Trophoblast cell (in vitro differentiated cells and primary cell): Measurements from ENCODE around the gene PLA2G2A.
"Not testable (repeated sequence)": the region's sequence is repeated elsewhere in the genome, so short reads cannot be mapped to it uniquely, and the experiment has no call there.

Experiments used
- DNase-seq, 2 donors: peaks; one replicate each; pipeline ENCODE4 v3.0.0-alpha.2; 2016
- H2AFZ ChIP-seq: 2 replicates; pipeline ENCODE4 v1.6.1; 2013; ENCODE audit warnings: low read length, moderate library complexity, mild to moderate bottlenecking; ENCODE audit not compliant: insufficient read depth, poor library complexity
- H2AK5ac ChIP-seq: 2 replicates; pipeline ENCODE4 v1.6.1; 2013; ENCODE audit warnings: mild to moderate bottlenecking, low read length
- H2BK120ac ChIP-seq: 2 replicates; pipeline ENCODE4 v1.6.1; 2013; ENCODE audit warnings: low read length, mild to moderate bottlenecking, moderate library complexity; ENCODE audit not compliant: insufficient read depth, poor library complexity
- H2BK12ac ChIP-seq: 2 replicates; pipeline ENCODE4 v1.6.1; 2013; ENCODE audit warnings: mild to moderate bottlenecking, low read length, moderate library complexity
- H2BK5ac ChIP-seq: 2 replicates; pipeline ENCODE4 v1.6.1; 2013; ENCODE audit warnings: low read length, low read depth, moderate library complexity, mild to moderate bottlenecking; ENCODE audit not compliant: poor library complexity
- H3K14ac ChIP-seq: 2 replicates; pipeline ENCODE4 v1.6.1; 2013; ENCODE audit warnings: mild to moderate bottlenecking, low read length
- H3K18ac ChIP-seq: 2 replicates; pipeline ENCODE4 v1.6.1; 2013; ENCODE audit warnings: mild to moderate bottlenecking, low read length
- H3K23ac ChIP-seq: 2 replicates; pipeline ENCODE4 v1.6.1; 2013; ENCODE audit warnings: low read length
- H3K27ac ChIP-seq: 2 replicates; pipeline ENCODE4 v1.5.1; 2013; ENCODE audit warnings: low read depth, mild to moderate bottlenecking, inconsistent platforms, low read length, moderate library complexity
- H3K27me3 ChIP-seq: 2 replicates; pipeline ENCODE4 v1.6.1; 2013; ENCODE audit warnings: inconsistent platforms, mild to moderate bottlenecking, low read length, moderate library complexity; ENCODE audit not compliant: insufficient read depth
- H3K36me3 ChIP-seq, 2 experiments: 1 replicate in 1 of 2; 2 replicates in 1 of 2; pipeline ENCODE4 v1.6.1; 2013; ENCODE audit warnings: low read length in 2 of 2, mild to moderate bottlenecking in 2 of 2, moderate library complexity in 1 of 2; ENCODE audit not compliant: insufficient read depth in 2 of 2, control insufficient read depth in 1 of 2
- H3K4ac ChIP-seq: 2 replicates; pipeline ENCODE4 v1.6.1; 2013; ENCODE audit warnings: low read depth, mild to moderate bottlenecking, low read length, moderate library complexity
- H3K4me1 ChIP-seq, 2 experiments: 1 replicate in 1 of 2; 2 replicates in 1 of 2; pipeline ENCODE4 v1.6.1; 2013; ENCODE audit warnings: low read length in 2 of 2, mild to moderate bottlenecking in 2 of 2, moderate library complexity in 1 of 2; ENCODE audit not compliant: insufficient read depth in 2 of 2, control insufficient read depth in 1 of 2
- H3K4me2 ChIP-seq: 2 replicates; pipeline ENCODE4 v1.6.1; 2013; ENCODE audit warnings: inconsistent platforms, mild to moderate bottlenecking, low read length, moderate library complexity
- H3K4me3 ChIP-seq: 2 replicates; pipeline ENCODE4 v1.5.1; 2013; ENCODE audit warnings: mild to moderate bottlenecking, low read depth, low read length, inconsistent platforms
- H3K79me1 ChIP-seq: one replicate; pipeline ENCODE4 v1.6.1; 2013; ENCODE audit warnings: low read length
- H3K79me2 ChIP-seq: 2 replicates; pipeline ENCODE4 v1.6.1; 2013; ENCODE audit warnings: low read length, mild to moderate bottlenecking; ENCODE audit not compliant: control insufficient read depth, insufficient read depth, poor library complexity
- H3K9ac ChIP-seq: 2 replicates; pipeline ENCODE4 v1.6.1; 2013; ENCODE audit warnings: mild to moderate bottlenecking, low read length
- H3K9me3 ChIP-seq: 2 replicates; pipeline ENCODE4 v1.6.1; 2013; ENCODE audit warnings: low read depth, mild to moderate bottlenecking, control low read depth, inconsistent platforms, low read length; ENCODE audit not compliant: insufficient read depth
- H4K12ac ChIP-seq: 2 replicates; pipeline ENCODE4 v1.6.1; 2013; ENCODE audit warnings: low read depth, mild to moderate bottlenecking, low read length, moderate library complexity
- H4K8ac ChIP-seq: 2 replicates; pipeline ENCODE4 v1.6.1; 2013; ENCODE audit warnings: low read depth, mild to moderate bottlenecking, low read length, moderate library complexity
- H4K91ac ChIP-seq: one replicate; pipeline ENCODE4 v1.6.1; 2013; ENCODE audit warnings: low read depth, mild to moderate bottlenecking, low read length, moderate library complexity
- WGBS: extraction: QIAGEN DNeasy Blood & Tissue Kit; methylation state at CpG from one replicate; pipeline ENCODE4 v1.1.7; 2013; ENCODE audit warnings: missing lambda C conversion rate; ENCODE audit not compliant: insufficient read length, insufficient coverage; ENCODE audit errors: extremely low coverage; 5-methylcytosine and 5-hydroxymethylcytosine counted together

The PLA2G2A gene

GRCh38 chr1:19936061-19936750 is 43.2 kb downstream of the PLA2G2A start:
- H3K4me2 ChIP-seq: no peak overlapping the region
- H3K9me3 ChIP-seq: peaks cover 8% of the 10 kb centered on the region
- no CpG with 5 or more reads among the region's 3 CpGs for WGBS
- H4K12ac ChIP-seq: no peak overlapping the region
- no peak overlapping the region for H3K27ac ChIP-seq
- no peak overlapping the region for H2BK12ac ChIP-seq
- H3K4me3 ChIP-seq: no peak overlapping the region
- no peak overlapping the region for H4K8ac ChIP-seq
- no peak overlapping the region for H3K9ac ChIP-seq
- DNase-seq: no peak
- H3K14ac ChIP-seq: no peak overlapping the region
- no peak overlapping the region for H4K91ac ChIP-seq
- H3K18ac ChIP-seq: no peak overlapping the region
- H3K4ac ChIP-seq: no peak overlapping the region
- no peaks in the 10 kb centered on the region for H3K27me3 ChIP-seq
- H2BK5ac ChIP-seq: no peak overlapping the region
- H2AK5ac ChIP-seq: no peak overlapping the region
- no peaks in the 10 kb centered on the region for H3K36me3 ChIP-seq
- no peaks in the 10 kb centered on the region for H3K4me1 ChIP-seq
- no peak overlapping the region for H2AFZ ChIP-seq
- no peaks in the 10 kb centered on the region for H3K79me1 ChIP-seq
- no peak overlapping the region for H3K23ac ChIP-seq
- H3K79me2 ChIP-seq: no peaks in the 10 kb centered on the region
- H2BK120ac ChIP-seq: no peak overlapping the region

GRCh38 chr1:19934336-19934735 is 45.1 kb downstream of the PLA2G2A start:
- H4K12ac ChIP-seq: no peak overlapping the region
- H3K79me1 ChIP-seq: no peaks in the 10 kb centered on the region
- no peak overlapping the region for H2BK5ac ChIP-seq
- H3K27ac ChIP-seq: no peak overlapping the region
- H3K18ac ChIP-seq: no peak overlapping the region
- no peak overlapping the region for H3K4ac ChIP-seq
- H3K9me3 ChIP-seq: peaks cover 9% of the 10 kb centered on the region
- no peak overlapping the region for H2AK5ac ChIP-seq
- no peak overlapping the region for H2BK12ac ChIP-seq
- no peak overlapping the region for H3K4me2 ChIP-seq
- no peaks in the 10 kb centered on the region for H3K4me1 ChIP-seq
- H3K14ac ChIP-seq: no peak overlapping the region
- H3K9ac ChIP-seq: no peak overlapping the region
- no peak overlapping the region for H3K4me3 ChIP-seq
- no peaks in the 10 kb centered on the region for H3K79me2 ChIP-seq
- no peaks in the 10 kb centered on the region for H3K27me3 ChIP-seq
- whole genome bisulfite sequencing: no CpG with 5 or more reads among the region's 7 CpGs
- H2AFZ ChIP-seq: no peak overlapping the region
- no peaks in the 10 kb centered on the region for H3K36me3 ChIP-seq
- no peak for DNase-seq
- H4K91ac ChIP-seq: no peak overlapping the region
- H4K8ac ChIP-seq: no peak overlapping the region
- no peak overlapping the region for H2BK120ac ChIP-seq
- no peak overlapping the region for H3K23ac ChIP-seq

- no peak overlapping the region for H2BK5ac ChIP-seq
- no peaks in the 10 kb centered on the region for H3K79me1 ChIP-seq
- no peaks in the 10 kb centered on the region for H3K79me2 ChIP-seq
- no peak overlapping the region for H2AFZ ChIP-seq
- H3K36me3 ChIP-seq: no peaks in the 10 kb centered on the region
- no peak overlapping the region for H2BK120ac ChIP-seq
- H3K4me1 ChIP-seq: no peaks in the 10 kb centered on the region
- H3K27ac ChIP-seq: no peak overlapping the region
- no peak overlapping the region for H3K4me3 ChIP-seq
- DNase-seq: no peak
- WGBS: no CpG with 5 or more reads among the region's 1 CpG
- H3K27me3 ChIP-seq: no peaks in the 10 kb centered on the region
- no peak overlapping the region for H3K9ac ChIP-seq
- H2AK5ac ChIP-seq: no peak overlapping the region
- no peak overlapping the region for H2BK12ac ChIP-seq
- peaks cover 9% of the 10 kb centered on the region for H3K9me3 ChIP-seq
- no peak overlapping the region for H3K14ac ChIP-seq
- H4K8ac ChIP-seq: no peak overlapping the region
- H4K12ac ChIP-seq: no peak overlapping the region
- no peak overlapping the region for H4K91ac ChIP-seq
- H3K4me2 ChIP-seq: no peak overlapping the region
- no peak overlapping the region for H3K18ac ChIP-seq
- no peak overlapping the region for H3K4ac ChIP-seq
- no peak overlapping the region for H3K23ac ChIP-seq
Measured at GRCh38 chr1:19932866-19933265, 46.6 kb downstream of the PLA2G2A start.

GRCh38 chr1:19927130-19927421 is 52.3 kb downstream of the PLA2G2A start:
- H2BK12ac ChIP-seq, H3K36me3 ChIP-seq, H3K18ac ChIP-seq, H2AK5ac ChIP-seq, H3K9ac ChIP-seq, H3K79me2 ChIP-seq, H2AFZ ChIP-seq, H3K23ac ChIP-seq, H4K91ac ChIP-seq, H4K12ac ChIP-seq, H4K8ac ChIP-seq, H3K27me3 ChIP-seq, H2BK120ac ChIP-seq, H3K9me3 ChIP-seq, H3K14ac ChIP-seq, H3K79me1 ChIP-seq, H2BK5ac ChIP-seq, H3K4me3 ChIP-seq, H3K4me2 ChIP-seq, H3K4ac ChIP-seq: not testable (repeated sequence)
- Histone ChIP-seq H3K27ac (peak overlapping the region; percentile 54), H3K4me1 (peaks cover 9 to 11% of the 10 kb centered on the region in 2 experiments)
- peak in 1 of 2 donors; percentile 57 for DNase-seq
- WGBS: no CpG with 5 or more reads among the region's 3 CpGs
